ENCODE results near the gene USP28. TPM values are rescaled to one million over a fixed set of nuclear protein-coding genes. Genes with fewer than 3 reads are reported as not detected.
A peak's percentile ranks its signal among the peaks of the same experiment; 100 is the strongest.
"Not testable (repeated sequence)": the region's sequence is repeated elsewhere in the genome, so short reads cannot be mapped to it uniquely, and the experiment has no call there.

Gene USP28
- total RNA-seq, 2 donors from 2014 or later = 28.9 to 31.5 TPM

- H3K9me3 ChIP-seq = no peaks in the 10 kb centered on the region
- H3K4me3 ChIP-seq = peak overlapping the region; percentile 73 to 77
- no peaks in the 10 kb centered on the region for H3K4me1 ChIP-seq (replicated peaks)
- WGBS = 0% methylated on average over 1 of the region's 1 CpG
- H3K27me3 ChIP-seq (replicated peaks; ENCODE audit: insufficient read depth) = no peaks in the 10 kb centered on the region
- intact Hi-C loops (cut with DNase I) = loop anchor here (10.0 kb wide), 1 partner anchor 101 kb away; the partner anchor contains the start of gene USP28
- TF ChIP-seq POLR2AphosphoS5 (IDR thresholded peaks at IDR 0.05) = no peak
- TF ChIP-seq POLR2A (IDR thresholded peaks at IDR 0.05) = no peak
- TF ChIP-seq, protein P1, sequence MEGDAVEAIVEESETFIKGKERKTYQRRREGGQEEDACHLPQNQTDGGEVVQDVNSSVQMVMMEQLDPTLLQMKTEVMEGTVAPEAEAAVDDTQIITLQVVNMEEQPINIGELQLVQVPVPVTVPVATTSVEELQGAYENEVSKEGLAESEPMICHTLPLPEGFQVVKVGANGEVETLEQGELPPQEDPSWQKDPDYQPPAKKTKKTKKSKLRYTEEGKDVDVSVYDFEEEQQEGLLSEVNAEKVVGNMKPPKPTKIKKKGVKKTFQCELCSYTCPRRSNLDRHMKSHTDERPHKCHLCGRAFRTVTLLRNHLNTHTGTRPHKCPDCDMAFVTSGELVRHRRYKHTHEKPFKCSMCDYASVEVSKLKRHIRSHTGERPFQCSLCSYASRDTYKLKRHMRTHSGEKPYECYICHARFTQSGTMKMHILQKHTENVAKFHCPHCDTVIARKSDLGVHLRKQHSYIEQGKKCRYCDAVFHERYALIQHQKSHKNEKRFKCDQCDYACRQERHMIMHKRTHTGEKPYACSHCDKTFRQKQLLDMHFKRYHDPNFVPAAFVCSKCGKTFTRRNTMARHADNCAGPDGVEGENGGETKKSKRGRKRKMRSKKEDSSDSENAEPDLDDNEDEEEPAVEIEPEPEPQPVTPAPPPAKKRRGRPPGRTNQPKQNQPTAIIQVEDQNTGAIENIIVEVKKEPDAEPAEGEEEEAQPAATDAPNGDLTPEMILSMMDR (IDR thresholded peaks at IDR 0.05) = peak in 1 of 4 experiments; percentile 1
- DNase-seq (ENCODE audit: low spot score) = no peak
- H3K36me3 ChIP-seq = no peaks in the 10 kb centered on the region
- peak overlapping the region; percentile 77 to 82 for H3K27ac ChIP-seq
These were observed 101.2 kb downstream of the USP28 start for GRCh38 chr11:113774174-113774503.

DNA sequence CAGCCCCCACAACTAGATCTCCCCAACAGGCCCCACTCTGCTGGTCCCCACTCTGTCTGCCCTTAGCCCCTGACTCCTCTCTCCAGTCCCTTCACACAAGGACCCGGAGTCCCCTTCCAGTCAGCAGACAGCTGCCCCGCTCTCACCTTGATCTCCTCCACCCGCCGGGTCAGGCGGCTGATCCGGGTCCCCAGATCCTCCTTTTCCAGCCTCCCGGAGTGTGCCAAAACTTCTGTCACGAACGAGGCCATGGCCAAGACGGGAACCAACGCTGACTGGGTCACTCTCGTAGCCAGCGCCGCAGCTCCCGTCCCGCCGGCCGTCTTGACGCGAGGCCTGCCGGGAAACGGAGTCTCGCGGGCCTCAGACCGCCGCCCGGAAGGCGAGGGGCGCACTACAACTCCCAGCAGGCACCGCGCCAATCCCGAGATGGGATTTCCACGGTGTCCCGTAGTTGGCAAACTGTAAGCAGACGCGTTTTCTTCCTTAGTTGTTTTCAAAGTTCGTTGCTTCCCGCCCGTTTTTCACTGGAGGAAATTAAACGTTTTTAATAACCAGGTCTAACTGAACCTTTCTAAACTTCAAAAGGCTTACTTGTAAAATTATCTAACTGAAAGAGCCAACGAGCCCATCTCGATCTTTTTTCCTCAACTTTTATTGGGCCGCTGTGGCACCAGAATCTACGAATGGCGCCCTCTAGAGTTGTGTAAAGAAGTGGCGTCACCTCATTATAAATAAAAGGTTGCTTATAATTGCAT lies 101.8 kb downstream of the USP28 start, which contains the start of gene ZW10:
Gene ZW10 (minus strand): TSS at position 277 of the 758 bp plus-strand sequence. CDS start 26 bp downstream, at position 251.
- intact Hi-C loops (cut with DNase I) = loop anchor here (10.0 kb wide), 1 partner anchor 101 kb away; the partner anchor contains the start of gene USP28

GRCh38 chr11:113773092-113773415 lies 102.3 kb downstream of the USP28 start:
- no peak for TF ChIP-seq POLR2A (IDR thresholded peaks at IDR 0.05)
- DNase-seq (ENCODE audit: low spot score) = peak; percentile 35
- Histone ChIP-seq H3K27me3 (replicated peaks; ENCODE audit: insufficient read depth) (no peaks in the 10 kb centered on the region), H3K36me3 (no peaks in the 10 kb centered on the region), H3K4me1 (replicated peaks) (no peaks in the 10 kb centered on the region), H3K27ac (peak overlapping the region; percentile 77 to 82), H3K4me3 (peak overlapping the region; percentile 73 to 77), H3K9me3 (no peaks in the 10 kb centered on the region)
- under 1% methylated on average over 10 of the region's 10 CpGs for WGBS
- intact Hi-C loops (cut with DNase I) = loop anchor here (10.0 kb wide), 1 partner anchor 102 kb away; the partner anchor contains the start of gene USP28

More for the DNA sequence above, 101.8 kb downstream of the USP28 start, which contains the start of gene ZW10:
- DNase-seq (ENCODE audit: low spot score) = peak; percentile 96
- Histone ChIP-seq H3K27me3 (replicated peaks; ENCODE audit: insufficient read depth) (no peaks in the 10 kb centered on the region), H3K27ac (peak within 1 kb of the TSS; percentile 77 to 82), H3K9me3 (no peaks in the 10 kb centered on the region), H3K36me3 (no peaks in the 10 kb centered on the region), H3K4me3 (peak within 1 kb of the TSS; percentile 73 to 77), H3K4me1 (replicated peaks) (no peaks in the 10 kb centered on the region)
- TF ChIP-seq, protein P1 (IDR thresholded peaks at IDR 0.05) = peak; percentile 75 to 89 (median 80)
- TF ChIP-seq POLR2A (IDR thresholded peaks at IDR 0.05) (peak; percentile 61), POLR2AphosphoS5 (IDR thresholded peaks at IDR 0.05) (peak; percentile 98)
- under 1% methylated on average over 46 of the region's 46 CpGs for WGBS

GRCh38 chr11:113771964-113772363 lies 103.4 kb downstream of the USP28 start:
- no peak for DNase-seq (ENCODE audit: low spot score)
- TF ChIP-seq, protein P1 (IDR thresholded peaks at IDR 0.05) = no peak
- TF ChIP-seq POLR2A (IDR thresholded peaks at IDR 0.05) = no peak
- no peak for TF ChIP-seq POLR2AphosphoS5 (IDR thresholded peaks at IDR 0.05)
- 78% methylated on average over 3 of the region's 3 CpGs for WGBS
- Histone ChIP-seq H3K27ac (no peak overlapping the region), H3K4me3 (no peak overlapping the region), H3K36me3 (no peaks in the 10 kb centered on the region), H3K4me1 (replicated peaks) (no peaks in the 10 kb centered on the region), H3K9me3 (no peaks in the 10 kb centered on the region), H3K27me3 (replicated peaks; ENCODE audit: insufficient read depth) (no peaks in the 10 kb centered on the region)
- intact Hi-C loops (cut with DNase I) = loop anchor here (10.0 kb wide), 1 partner anchor 103 kb away; the partner anchor contains the start of gene USP28

GRCh38 chr11:113764527-113765219 lies 110.7 kb downstream of the USP28 start:
- Histone ChIP-seq H3K27me3 (replicated peaks; ENCODE audit: insufficient read depth) (no peaks in the 10 kb centered on the region), H3K27ac (no peak overlapping the region), H3K9me3 (no peaks in the 10 kb centered on the region), H3K4me3 (no peak overlapping the region), H3K36me3 (no peaks in the 10 kb centered on the region), H3K4me1 (replicated peaks) (no peaks in the 10 kb centered on the region)
- TF ChIP-seq POLR2A (IDR thresholded peaks at IDR 0.05) (no peak), POLR2AphosphoS5 (IDR thresholded peaks at IDR 0.05) (no peak)
- TF ChIP-seq, protein P1 (IDR thresholded peaks at IDR 0.05) = no peak
- intact Hi-C loops (cut with DNase I) = no loop called here
- no peak for DNase-seq (ENCODE audit: low spot score)
- WGBS = 91% methylated on average over 2 of the region's 2 CpGs

DNA sequence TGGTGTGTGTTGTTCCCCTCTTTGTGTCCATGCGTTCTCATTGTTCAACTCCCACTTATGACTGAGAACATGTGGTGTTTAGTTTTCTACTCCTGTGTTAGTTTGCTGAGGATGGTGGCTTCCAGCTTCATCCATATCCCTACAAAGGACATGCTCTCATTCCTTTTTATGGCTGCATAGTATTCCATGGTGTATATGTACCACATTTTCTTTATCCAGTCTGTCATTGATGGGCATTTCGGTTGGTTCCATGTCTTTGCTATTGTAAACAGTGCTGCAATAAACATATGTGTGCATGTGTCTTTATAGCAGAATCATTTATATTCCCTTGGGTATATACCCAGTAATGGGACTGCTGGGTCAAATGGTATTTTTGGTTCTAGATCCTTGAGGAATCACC lies 112.3 kb downstream of the USP28 start:
- WGBS = 100% methylated on average over 2 of the region's 2 CpGs
- H3K27me3 ChIP-seq (replicated peaks; ENCODE audit: insufficient read depth); H3K9me3 ChIP-seq; H3K36me3 ChIP-seq; DNase-seq (ENCODE audit: low spot score); H3K27ac ChIP-seq; intact Hi-C loops (cut with DNase I); H3K4me3 ChIP-seq; H3K4me1 ChIP-seq (replicated peaks): not testable (repeated sequence)
